Measurements from ENCODE around the gene FAM114A1.

DNA sequence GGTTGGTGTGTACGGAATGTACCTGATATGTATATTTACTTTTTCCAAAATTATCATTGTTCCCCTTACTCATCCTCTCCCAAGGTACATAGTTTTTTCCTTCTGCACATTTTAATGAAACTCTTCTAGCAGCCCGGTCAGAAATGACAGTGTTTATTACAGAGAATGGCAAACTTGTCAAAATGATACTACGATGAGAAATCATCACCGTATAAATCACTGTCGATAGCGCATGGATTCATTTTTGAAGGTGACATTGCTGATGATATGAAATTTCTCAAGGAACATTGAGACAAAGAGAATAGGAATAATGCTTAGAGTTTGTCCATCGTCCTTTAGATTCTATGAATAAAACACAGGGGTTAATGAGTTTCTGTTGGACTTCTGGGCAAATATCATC lies 30.6 kb downstream of the FAM114A1 start:
- no peak for TF ChIP-seq EZH2 (IDR thresholded peaks at IDR 0.05)
- TF ChIP-seq CTCF (IDR thresholded peaks at IDR 0.05) = no peak

Measured in neural progenitor cell (in vitro differentiated cells).